ENCODE measurements around the gene CDC42SE1. TPM values are rescaled to one million over a fixed set of nuclear protein-coding genes. Genes with fewer than 3 reads are reported as not detected.

Gene CDC42SE1
- total RNA-seq, 1 experiment from 2014 or later, result 76.3 TPM

GRCh38 chr1:151059109-151060006 lies at the start of gene CDC42SE1 (continued):
- TF ChIP-seq ZBTB43 (CRISPR knock-in tag; IDR thresholded peaks at IDR 0.05) (no peak), SMAD3 (CRISPR knock-in tag; IDR thresholded peaks at IDR 0.05; ENCODE audit: borderline replicate concordance) (no peak), ZNF396 (CRISPR knock-in tag; IDR thresholded peaks at IDR 0.05; ENCODE audit: borderline replicate concordance) (no peak), AR (CRISPR knock-in tag; IDR thresholded peaks at IDR 0.05) (no peak), ZNF219 (CRISPR knock-in tag; IDR thresholded peaks at IDR 0.05; ENCODE audit: borderline replicate concordance) (no peak), TCF7 (CRISPR knock-in tag; IDR thresholded peaks at IDR 0.05; ENCODE audit: low read depth) (no peak), CDX4 (CRISPR knock-in tag; IDR thresholded peaks at IDR 0.05; ENCODE audit: borderline replicate concordance) (no peak), NR3C1 (CRISPR knock-in tag; conservative IDR thresholded peaks at IDR 0.05; ENCODE audit: low read depth) (no peak), USF1 (CRISPR knock-in tag; IDR thresholded peaks at IDR 0.05) (no peak), IRF1 (CRISPR knock-in tag; IDR thresholded peaks at IDR 0.05) (no peak), ZNF138 (CRISPR knock-in tag; conservative IDR thresholded peaks at IDR 0.05) (no peak), IRF2 (CRISPR knock-in tag; IDR thresholded peaks at IDR 0.05; ENCODE audit: borderline replicate concordance, low read depth) (no peak), ATF2 (CRISPR knock-in tag; IDR thresholded peaks at IDR 0.05; ENCODE audit: borderline replicate concordance, low read depth) (no peak), HMGXB4 (CRISPR knock-in tag; IDR thresholded peaks at IDR 0.05) (peak; percentile 98; the same call in 1 of the 2 replicates), MLX (CRISPR knock-in tag; IDR thresholded peaks at IDR 0.05) (no peak), NFYB (CRISPR knock-in tag; conservative IDR thresholded peaks at IDR 0.05; ENCODE audit: low read depth) (no peak), HMGA2 (CRISPR knock-in tag; IDR thresholded peaks at IDR 0.05) (no peak), CREM (CRISPR knock-in tag; IDR thresholded peaks at IDR 0.05) (peak; percentile 74), ZNF425 (CRISPR knock-in tag; conservative IDR thresholded peaks at IDR 0.05) (no peak), CTCF (IDR thresholded peaks at IDR 0.05) (0 out of 2 replicates have a peak, but pooled peaks have one; percentile 35)

Measured in WTC11 (cell line).